Hematopoietic multipotent progenitor cell treated with erythropoietin and hydrocortisone succinate and interleukin-3 and kit ligand, for 17 days (in vitro differentiated cells): ENCODE data around the gene CDK19.

Experiments used
- DNase-seq: peaks from one replicate; pipeline ENCODE4 v3.0.0-alpha.2; 2015; ENCODE audit warnings: low spot score

CDK19 gene

GRCh38 chr6:110658631-110659211, 156.5 kb downstream of the CDK19 start:
- no peak for DNase-seq

DNA sequence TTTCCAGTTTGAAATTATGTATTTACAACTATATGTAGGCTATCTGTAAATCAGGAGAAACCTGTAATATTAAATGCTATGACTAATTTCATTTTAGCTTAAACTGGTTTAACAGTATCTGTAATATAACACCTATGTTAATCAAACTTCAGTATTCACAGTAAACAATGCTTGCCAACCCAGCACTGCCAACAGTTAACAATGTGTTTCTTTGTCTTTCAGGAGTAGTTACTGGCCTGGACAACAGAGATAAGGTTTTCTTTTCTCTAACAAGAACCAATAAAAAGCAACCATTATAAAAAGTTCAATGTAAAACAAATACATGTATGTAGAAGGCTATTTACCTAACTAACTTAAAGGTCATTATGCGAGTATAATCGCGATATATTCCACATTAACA, 158.8 kb downstream of the CDK19 start:
- DNase-seq = no peak

DNA sequence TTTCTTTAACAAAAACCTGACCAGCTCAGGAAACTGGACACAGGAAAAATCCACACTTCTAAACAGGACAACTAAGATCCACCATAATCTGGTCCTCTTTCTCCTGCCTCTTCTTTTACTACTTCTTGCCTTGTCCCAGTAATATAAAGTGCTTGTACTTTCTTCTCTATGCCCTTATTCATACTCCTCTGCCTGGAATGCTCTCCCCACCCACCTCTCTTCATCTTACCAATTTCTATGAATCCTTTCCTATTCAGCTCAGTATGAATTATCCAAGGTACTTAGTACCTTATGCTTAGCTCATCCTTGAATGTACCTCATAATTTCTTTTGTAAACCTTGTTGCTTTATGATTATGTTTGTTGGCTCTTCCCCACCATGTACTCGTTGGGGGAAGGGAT, 159.4 kb downstream of the CDK19 start:
- DNase-seq = no peak

- no peak for DNase-seq
Measured at GRCh38 chr6:110654096-110654820, 161.0 kb downstream of the CDK19 start.

DNA sequence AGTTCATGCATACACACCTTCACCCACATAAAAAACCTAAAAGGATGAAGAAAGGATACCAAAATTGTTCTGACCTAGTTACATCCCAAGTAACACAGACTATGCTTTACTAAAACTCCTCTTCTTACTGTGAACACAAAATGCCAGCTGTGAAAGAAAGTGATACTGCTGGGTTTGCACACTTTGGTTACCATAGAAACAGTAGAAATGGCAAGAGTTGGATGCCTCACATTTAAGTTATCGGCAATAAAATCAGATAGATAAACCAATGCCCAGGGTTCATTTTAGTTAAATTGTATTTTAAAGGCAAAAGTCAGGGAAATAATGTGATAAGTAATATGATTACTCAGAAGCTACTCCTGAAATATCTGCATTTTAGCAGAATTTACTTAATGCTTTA, 161.9 kb downstream of the CDK19 start:
- DNase-seq = no peak

GRCh38 chr6:110652520-110652919, 162.7 kb downstream of the CDK19 start:
- DNase-seq = no peak

- no peak for DNase-seq
Measured at GRCh38 chr6:110650755-110651154, 164.5 kb downstream of the CDK19 start.

DNA sequence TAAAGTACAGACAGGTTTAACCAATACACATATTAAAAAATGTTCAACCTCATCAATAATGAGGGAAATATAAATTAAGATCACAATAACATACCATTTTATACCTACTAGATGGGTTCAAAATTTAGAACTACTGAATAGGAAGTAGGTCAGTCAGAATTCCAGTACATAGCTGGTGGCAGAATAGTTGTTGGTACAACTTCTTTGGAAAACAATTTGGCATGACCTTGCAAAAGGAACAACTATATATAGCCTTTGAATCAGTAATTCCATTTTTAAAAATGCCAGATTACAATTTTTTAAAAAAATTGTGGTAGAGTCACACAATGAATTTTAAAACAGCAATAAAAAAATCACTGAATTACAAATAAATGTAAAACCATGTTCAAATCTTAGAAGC, 165.6 kb downstream of the CDK19 start:
- no peak for DNase-seq

- DNase-seq = no peak
Measured at GRCh38 chr6:110646951-110647910, 168.0 kb downstream of the CDK19 start.

- no peak for DNase-seq
Measured at GRCh38 chr6:110646419-110646698, 168.9 kb downstream of the CDK19 start.

DNA sequence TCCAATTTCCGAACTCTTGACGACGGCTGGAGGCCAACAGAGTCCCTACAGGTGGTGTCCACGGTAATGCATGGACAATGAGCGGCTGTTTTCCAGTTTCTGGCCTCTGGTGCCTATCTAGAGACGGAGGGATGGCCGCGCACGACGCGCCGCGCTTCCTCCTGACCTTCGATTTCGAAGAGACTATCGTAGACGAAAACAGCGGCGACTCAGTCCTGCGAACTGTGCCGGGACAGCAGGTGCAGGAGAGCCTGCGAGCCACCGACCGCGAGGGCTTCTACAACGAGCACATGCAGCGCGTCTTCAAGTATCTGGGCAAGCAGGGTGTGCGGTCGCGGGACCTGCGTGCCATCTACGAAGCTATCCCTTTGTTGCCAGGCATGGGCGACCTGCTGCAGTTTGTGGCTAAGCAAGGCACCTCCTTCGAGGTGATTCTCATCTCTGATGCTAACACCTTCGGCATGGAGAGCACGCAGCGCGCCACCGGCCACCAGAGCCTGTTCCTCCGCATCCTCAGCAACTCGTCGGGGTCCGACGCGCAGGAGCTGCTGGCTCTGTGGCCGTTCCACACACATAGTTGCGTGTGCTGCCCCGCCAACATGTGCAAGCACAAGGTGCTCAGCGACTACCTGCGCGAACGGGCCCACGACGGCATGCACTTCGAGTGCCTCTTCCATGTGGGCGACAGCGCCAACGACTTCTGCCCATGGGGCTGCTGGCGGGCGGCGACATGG, 169.4 kb downstream of the CDK19 start:
- no peak for DNase-seq

DNA sequence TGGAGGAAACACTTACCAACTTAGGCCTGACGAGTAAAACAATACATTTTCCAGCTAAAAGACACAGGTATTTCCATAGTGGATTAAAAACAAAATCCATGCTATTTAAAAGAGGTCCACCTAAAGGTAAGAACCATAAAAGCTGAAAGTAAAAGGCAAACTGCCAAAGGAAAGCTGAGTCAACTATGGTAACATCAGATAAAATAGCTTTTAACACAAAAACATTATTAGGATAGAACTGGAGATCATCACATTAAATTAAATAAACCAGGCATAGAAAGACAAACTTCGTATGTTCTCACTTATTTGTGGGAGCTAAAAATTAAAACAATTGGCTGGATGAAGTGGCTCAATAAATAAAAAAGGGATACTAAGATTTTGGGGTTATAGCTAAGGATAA, 172.1 kb downstream of the CDK19 start:
- DNase-seq = no peak

DNA sequence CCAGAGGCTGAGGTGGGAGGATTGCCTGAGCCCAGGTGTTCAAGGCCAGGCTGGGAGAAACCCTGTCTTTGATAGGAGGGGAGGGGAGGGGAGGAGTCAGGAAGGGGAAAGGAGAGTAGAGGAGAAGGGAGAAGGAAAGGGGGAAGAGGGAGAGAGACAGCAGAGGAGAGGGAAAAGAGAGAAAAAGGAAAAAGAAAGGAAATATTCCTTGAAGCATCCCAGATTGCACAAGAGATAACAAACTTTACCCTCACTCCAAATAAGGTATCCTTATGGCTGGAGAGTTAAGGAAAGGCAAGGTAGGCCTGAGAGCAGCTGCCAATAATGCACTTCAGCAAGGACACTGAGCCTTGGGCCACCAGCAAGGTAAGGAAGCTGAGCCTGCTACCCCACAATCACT, 172.6 kb downstream of the CDK19 start:
- no peak for DNase-seq

- no peak for DNase-seq
Measured at GRCh38 chr6:110636781-110637180, 178.5 kb downstream of the CDK19 start.

DNA sequence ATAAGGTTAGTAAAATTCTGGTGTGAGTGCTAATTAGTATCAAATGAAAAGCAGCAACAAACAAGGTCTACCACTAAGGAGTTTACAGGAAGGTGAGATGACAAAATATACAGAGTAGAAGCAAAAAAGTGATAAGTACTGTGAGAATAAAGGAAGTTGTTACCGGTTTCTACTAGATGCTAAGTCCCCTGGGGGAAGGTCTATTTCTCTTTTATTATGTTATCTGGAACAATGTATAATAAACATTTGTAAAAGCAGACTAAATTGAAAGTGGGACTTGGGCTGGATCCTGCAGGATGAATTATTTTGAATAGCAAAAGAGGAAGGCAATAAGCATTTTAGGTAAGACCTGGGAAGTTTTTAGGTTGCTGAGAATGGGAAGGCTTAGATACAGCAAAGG, 180.2 kb downstream of the CDK19 start:
- no peak for DNase-seq

GRCh38 chr6:110633731-110634213, 181.5 kb downstream of the CDK19 start:
- no peak for DNase-seq

GRCh38 chr6:110629153-110629552, 186.1 kb downstream of the CDK19 start:
- DNase-seq = no peak

- no peak for DNase-seq
Measured at GRCh38 chr6:110628330-110628729, 186.9 kb downstream of the CDK19 start.

DNA sequence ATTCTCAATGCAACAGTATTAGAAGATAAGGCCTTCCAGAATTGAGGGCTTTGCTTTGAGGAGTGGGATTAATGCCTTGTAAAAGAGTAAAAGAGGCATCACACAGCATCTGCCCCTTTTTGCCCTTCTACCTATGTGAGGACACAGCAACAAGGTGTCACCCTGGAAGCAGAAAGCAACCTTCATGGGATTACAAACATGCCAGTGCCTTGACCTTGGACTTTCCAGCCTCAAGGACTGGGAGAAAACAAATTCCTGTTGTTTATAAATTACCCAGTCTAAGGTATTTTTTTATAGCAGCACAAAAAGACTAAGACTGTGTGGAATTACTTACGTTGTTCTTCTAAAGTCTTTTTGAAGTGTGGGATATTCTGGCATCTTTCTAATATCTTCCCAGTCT, 188.8 kb downstream of the CDK19 start:
- DNase-seq = no peak

GRCh38 chr6:110625883-110626282, 189.4 kb downstream of the CDK19 start:
- DNase-seq = no peak

DNA sequence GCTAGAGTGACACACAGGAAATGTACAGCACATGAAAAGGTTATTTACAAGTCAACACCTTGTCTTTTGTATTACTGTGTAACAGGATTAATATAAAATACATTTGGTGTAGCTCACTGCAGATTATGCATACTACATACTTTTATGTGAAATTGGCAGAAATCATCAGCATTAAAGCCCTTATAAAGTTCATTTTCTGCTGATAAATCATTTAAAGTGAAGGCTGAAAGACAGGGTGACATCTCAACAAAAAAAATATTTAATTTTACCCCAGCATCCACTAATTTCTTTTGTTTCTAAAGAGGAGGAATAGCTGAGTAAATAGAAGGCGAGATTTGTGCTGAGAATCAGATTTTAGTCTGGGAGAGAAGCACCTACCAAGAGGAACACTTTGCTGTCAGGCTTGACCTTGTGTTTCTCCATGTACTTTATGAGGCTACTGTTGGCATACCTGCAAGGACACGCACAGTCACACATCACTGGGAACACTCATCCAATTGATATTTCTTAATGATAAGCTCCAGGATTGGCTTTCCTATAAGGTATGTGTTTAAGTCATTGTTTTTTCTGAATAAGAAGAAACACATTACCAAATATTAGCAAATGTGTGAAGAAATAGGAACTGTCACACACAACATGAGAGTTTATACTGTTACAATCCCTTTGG, 192.2 kb downstream of the CDK19 start:
- no peak for DNase-seq

DNA sequence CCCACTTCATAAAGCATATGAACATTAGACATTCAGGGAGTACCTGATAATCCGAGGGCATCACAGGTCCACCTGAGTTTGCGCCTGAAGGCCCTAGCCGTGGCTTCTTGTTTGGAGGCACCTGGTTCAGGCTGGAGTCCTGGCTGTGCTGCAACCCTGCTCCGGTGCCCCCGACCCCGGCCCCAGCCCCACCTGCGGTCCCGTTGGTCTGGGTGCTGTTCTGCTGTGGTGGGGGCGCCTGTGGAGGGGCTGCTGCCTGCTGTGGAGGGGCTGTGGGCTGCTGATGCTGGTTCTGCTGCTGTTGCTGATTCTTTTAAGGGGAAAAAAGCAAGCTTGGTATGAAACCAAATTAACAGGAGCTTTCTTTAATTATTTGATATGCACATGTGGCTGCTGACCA, 194.2 kb downstream of the CDK19 start:
- no peak for DNase-seq
